IPS-NIHi11 (cell line): ENCODE measurements around the gene NDUFA1.
"Not testable (repeated sequence)": the region's sequence is repeated elsewhere in the genome, so short reads cannot be mapped to it uniquely, and the experiment has no call there.

Experiments
- DNase-seq: peaks from one replicate; pipeline ENCODE4 v3.0.0; 2012; ENCODE audit warnings: mixed read lengths, low spot score

Gene NDUFA1

DNA sequence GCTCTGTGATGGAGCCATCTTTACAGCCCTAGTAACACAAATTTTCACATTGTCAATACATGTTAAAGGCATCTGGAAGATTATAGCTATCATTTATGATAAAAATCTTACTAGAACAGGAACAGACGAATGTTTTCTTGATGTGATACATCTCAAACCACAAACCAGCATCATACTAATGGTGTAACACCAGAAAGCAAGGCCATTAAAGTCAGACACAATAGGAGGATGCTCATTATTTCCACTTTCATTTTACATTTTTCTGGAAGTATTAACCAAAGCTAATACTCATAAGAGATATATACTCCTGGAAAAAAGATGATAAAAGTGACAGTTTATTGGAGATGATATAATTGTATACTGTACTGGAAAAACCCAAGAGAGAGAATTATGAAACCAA is 29.3 kb downstream of the NDUFA1 start:
- DNase-seq: no peak

DNA sequence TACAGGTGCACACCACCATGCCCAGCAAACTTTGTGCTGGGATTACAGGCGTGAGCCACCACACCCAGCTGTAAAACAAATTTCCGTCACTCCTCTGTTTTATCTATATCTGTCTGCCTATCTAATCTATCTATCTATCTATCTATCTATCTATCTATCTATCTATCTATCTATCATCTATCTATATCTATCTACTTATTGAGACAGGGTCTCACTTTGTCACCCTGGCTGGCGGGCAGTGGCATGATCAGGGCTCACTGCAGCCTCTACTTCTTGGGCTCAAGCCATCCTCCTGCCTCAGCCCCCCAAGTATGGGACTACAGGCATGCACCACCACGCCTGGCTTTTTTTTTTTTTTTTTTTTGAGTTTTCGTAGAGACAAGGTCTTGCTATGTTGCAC is 44.7 kb downstream of the NDUFA1 start:
- no peak for DNase-seq

DNA sequence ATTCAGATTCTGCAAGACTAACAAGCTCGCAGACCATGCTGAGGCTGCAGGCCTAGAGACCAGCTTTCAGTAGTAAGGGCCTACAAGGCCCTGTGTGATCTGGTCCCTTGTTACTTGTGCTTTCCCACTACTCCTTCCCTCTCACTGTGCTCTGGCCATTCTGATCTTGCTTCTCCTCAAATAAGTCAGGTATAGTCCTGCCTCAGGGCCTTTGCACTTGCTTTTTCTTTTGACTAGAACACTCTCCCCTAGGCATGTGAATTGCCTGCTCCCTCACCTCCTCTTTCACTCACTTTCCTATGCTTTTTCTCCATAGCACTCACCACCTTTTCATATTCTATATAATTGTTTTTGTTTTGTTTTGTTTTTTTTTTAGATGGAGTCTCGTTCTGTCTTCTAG is 46.2 kb downstream of the NDUFA1 start:
- DNase-seq: no peak

DNA sequence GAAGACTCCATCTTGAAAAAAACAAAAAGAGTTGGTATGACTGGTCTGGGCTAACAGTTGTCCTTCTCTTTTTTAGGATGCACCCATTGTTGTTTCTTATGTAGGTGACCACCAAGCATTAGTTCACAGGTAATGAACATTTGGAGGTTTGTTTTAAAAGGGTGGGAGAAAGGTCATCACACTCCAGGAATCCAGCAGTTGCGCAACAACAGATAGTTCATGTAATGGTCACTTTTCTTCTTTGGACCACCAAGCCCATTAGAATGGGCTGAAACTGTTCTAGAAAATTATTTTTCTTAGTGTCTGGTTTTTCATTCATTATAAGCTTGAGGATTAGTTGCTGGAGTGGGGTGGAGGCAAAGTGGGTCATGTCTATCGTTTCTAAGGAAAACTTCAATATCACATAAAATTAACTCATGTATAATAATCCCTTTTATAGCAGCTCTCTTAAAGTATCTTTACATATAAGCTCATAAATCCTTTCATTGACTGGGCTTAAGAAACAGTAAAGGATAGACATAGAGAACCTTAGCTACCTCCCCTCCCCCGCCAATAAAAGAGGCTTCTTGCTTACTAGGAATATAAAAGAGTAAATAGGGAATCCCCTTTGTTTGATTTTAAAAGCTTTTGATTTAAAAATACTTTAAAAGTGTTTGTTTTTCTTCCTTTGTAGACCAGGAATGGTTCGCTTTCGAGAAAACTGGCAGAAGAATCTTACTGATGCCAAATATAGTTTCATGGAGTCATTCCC is 48.4 kb downstream of the NDUFA1 start:
- DNase-seq: no peak

DNA sequence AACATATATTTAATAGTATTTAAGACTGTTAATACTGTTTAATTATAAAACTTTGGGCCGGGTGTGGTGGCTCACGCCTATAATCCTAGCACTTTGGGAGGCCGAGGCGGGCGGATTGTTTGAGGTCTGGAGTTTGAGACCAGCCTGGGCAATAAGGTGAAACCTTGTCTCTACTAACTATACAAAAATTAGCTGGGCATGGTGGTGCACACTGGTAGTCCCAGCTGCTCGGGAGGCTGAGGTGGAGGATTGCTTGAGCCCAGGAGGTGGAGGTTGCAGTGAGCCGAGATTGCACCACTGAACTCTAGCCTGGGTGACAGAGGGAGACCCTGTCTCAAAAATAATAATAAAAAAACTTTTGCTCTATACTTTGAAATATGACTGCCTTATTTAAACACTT is 50.8 kb downstream of the NDUFA1 start:
- DNase-seq: not testable (repeated sequence)
